GM04504 (cell line): Measurements from ENCODE around the gene THSD7B.

Source experiments
- DNase-seq: peaks from one replicate; pipeline ENCODE4 v3.0.0-alpha.2; 2012; ENCODE audit warnings: low read depth

The THSD7B gene

DNA sequence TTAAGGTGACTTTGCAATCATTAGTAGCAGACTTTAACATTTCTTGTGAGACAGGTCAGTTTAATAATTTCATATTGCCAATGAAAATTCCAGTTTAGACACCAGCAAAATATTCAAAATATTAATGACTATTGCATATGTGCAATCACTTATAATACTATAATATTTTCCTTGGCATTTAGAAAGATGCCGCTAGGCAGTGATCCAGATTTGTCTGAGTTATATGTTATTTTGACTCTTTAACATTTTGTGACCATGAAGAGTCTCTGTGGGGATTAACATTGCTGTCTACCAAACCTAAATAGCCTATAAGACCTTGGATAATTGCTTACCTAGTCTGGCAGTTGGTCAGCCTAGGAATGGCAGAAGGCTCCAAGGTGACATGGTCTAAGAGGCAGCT is 389.6 kb downstream of the THSD7B start:
- DNase-seq: no peak

DNA sequence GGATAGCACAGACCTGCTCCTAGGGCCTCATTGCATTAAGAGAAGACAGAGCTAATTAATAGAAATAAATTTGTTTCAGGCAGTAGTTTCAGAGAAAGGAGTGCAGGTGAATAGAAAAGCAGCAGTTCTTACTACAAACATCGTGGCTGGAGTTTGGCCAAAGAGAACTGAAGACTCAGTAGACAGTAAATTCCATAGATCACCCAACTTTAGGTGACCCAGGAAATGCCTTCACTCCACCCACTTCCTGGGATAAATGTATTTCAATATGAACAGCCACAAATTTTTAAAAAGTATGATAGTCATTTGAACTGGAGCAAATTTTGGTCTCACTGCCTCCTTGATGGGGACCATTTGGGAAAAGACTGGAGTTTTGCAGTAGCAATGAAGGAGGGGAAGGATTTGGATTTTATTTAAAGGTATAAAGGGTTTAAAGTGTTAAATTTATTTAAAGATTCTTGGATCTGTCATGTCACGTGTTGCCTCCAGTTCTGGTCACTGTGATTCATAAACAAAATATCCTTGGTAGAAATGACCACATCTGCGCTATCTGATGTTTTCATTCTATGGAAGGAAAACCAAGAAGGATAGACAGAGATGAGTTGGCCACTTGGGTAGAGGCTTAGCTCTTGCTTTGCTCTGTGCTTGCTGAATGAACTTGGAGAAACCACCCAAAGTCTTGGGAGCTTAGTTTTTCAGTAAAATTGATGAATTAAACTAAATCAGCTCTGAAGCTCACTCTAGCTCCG is 390.2 kb downstream of the THSD7B start:
- no peak for DNase-seq

DNA sequence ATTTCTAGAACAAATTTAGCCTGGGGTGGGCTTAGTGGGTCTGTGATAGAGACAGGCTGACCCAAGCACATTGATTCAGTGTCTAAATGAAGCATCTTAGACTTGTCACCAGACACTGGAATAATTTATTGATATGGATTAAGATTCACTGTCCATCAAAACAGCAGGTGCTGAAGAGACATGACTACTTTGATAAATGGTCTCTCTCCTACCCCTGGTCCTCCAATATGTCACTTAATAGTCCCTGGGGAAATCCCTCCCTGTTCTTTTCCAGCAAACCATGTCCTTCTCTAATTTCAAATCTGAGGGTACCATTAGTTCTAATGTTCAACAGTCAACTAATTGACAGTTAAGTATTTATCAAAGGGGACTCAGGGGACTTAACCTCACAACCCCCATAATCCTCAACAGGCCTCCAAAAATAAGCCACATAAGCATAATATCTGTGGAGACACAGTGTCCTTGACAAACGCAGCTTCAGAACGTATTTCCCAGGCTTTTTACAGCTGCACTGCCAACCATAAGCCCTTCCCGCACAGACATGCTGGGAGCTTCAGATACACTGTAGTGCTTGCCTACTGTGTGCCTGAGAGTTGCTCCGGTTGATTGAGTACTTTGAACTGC is 391.0 kb downstream of the THSD7B start:
- no peak for DNase-seq

DNA sequence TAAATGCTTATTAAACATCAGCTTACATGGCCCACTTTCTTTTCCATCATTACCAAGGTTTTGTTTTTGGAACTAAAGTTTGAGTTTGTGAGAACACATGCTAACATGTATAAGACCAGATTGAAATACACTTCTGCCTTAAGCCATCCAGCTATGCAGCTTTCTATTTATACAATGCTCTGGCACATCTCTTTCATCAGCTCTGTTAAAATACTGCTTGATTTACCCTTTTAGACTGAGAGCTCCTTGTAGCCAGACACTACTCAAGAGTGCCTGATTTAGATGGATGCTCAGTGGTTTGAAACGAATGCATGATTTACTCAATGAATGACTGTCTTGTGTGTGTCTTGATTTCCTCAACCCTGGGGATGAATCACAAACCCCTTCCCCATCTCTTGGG is 392.5 kb downstream of the THSD7B start:
- no peak for DNase-seq

DNA sequence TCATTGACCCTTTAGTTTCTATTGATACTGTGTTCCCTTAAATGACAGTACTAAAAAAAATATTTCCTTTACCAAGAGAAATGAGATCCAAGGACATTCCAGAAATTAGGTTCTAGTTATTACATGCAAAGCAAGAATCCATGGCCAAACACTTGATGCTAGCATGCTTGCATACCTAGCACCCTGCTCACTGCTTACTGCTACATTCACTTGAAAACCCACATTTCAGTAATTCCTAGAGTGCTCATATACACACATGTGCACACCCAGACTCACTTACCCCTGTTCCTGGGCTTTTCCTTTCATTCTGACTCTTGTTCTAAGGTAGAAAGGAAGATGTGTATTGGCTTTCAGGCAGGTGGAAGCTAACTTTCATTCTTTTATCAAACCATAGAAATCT is 395.9 kb downstream of the THSD7B start:
- DNase-seq: no peak

DNA sequence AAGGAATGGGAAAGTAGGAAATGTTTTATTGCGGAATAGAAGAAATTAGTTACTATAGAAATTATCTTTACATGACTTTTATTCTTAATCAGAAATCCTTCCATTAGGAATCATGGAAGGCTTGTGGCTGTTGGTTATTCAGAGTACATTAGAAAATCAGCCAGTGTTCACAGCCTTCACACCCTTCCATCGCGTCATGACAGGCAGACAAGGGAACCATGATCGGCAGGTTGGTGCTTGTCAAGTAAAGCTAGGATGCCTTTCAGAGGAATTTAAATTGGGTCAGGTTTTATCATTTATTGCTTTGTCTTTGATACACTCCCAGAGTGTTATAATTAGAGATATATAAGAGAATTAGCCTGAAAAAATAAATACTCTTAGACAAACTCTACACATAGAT is 400.6 kb downstream of the THSD7B start:
- no peak for DNase-seq

DNA sequence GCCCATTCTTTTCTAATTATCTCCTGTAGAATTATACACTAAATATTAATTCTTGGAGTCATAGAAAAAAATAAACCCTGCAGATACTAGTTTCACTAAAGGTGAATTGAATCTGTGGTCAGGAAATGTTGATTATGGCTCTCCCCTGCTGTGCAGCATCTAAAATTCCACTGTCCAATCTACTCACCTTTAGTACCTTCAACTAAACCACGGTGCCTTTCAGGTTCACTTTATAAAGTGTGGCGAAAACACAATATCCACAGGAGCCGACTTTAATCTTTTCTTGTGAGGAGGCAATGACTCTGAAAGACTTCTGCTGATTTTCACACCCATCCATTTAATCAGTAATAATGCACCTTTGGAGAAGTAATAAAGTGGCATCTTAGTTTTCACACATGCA is 402.3 kb downstream of the THSD7B start:
- no peak for DNase-seq

DNA sequence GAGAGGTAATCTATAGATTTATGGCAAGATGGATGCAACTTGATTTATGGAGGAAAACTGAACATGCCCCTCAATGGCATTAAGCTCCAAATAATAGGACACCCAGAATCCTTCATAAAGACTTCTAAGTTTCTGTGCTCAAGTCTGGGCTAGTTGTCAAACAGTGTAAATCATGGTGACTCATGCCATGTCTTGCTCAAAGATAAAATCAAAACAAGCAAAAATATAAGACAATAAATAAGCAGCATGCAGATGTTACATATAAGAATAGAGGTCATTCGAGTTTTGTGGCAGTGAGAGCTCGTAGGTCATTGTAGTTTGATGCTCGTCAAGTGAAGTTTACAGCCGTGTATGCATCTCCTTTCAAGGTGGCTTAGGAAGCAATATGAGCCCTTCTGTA is 403.2 kb downstream of the THSD7B start:
- no peak for DNase-seq

DNA sequence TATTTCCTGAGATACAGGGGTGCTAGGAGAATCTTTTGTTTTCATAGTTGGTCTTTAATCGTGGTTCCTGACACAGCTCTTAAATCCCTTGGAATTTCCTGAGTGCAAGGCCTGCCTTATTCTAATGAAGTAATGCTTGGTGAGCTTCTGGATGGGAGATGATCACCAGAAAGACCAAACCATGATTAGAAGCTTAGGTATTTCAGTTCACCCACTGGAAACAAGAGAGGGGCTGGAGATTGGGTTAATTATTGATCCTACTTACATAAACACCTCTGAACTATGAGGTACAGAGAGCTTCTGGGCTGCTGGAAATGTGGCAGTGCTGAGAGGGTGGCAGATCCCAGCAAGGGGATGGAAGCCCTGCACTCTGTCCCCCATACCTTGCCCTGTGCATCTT is 406.8 kb downstream of the THSD7B start:
- DNase-seq: no peak

DNA sequence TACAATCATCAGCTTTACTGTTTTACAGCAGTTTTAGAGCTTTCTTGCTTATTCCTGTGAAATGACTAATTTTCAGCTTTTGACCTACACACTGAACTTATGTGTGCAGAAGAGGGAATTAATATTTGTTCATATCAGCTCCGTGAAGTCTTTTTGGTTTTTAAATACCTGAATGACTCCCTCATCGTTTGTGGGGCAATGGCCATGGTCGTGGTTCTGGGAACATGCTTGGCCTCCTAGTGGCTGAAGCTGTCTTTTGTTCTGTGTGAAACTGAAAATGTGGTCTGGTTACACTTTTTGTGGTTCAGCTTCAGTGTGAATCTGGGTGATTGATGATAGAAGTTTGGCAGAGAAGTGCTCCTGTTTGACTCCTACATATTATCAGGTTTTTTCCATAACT is 408.1 kb downstream of the THSD7B start:
- no peak for DNase-seq

DNA sequence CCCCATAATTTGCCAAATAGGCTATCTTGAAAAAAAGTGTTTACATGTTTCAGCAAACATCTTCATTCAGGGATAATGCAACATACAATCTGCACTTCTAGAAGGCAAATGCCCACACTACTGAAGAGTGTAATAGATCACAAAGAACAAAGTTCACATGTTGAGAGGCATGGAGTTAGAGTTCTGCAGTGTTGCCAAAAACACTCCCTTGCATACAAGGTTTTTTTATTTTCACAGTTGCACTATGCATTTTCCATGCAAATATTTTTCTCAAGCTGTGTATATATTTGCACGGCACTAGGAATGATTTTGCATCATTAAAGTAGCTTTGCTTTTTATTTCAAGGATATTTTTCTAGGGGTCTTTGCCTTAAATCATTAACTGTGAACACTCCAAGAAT is 409.9 kb downstream of the THSD7B start:
- DNase-seq: no peak

DNA sequence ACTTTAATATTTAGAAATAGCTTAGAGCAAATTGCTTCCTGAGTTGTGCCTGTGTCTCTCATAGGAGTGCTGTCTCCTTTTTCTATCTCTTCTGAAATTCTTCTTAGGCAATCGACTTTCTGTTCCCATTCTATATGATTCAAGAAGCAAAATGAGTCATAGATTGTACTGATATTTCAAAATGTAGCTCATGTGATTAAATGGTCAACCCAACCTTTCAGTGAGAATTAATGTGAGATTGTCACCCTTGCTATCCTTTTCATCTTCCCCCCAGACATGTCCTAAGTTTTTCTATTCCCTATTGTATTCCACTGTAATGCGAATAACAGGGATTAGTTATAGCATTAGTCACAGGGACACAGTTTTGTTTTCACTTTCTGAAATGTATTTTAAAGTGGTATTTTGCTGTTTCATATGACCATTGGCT is 413.6 kb downstream of the THSD7B start:
- no peak for DNase-seq

DNA sequence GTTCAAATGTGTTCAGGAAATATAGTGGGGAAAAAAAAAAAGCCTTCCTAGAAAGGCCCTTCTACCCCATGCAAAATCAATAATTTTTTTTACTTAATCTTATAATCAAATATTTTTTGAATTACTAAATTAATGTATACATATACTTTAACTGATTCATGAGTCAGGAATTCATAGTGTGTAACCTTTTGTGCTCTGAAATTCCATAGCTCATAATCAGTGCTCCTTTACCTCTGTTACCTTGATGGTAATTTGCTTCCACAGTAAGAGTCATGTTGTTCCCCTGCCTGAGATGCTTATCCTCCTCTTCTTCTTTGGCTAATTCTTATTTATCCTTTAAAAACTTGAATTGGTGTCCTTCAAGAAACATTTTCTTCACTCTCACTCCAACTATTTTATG is 414.2 kb downstream of the THSD7B start:
- DNase-seq: no peak

DNA sequence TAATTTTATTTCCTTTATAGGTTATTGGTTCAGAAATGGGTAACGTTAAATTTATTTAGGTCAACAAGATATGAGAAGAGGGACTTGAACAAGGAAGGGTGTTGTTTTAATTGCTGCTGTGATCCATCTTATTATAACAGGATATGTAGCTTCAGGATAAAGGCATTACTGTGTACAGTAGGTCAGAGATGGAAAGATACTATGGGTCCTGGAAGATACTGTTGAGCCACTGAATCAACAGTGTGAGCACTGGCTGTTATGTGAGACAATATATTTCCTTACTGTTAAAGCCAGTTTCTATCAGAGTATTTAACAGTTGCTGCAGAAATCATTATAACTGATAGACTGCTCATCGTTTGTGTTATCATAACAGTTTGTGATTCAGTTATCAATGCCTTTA is 414.7 kb downstream of the THSD7B start:
- no peak for DNase-seq

DNA sequence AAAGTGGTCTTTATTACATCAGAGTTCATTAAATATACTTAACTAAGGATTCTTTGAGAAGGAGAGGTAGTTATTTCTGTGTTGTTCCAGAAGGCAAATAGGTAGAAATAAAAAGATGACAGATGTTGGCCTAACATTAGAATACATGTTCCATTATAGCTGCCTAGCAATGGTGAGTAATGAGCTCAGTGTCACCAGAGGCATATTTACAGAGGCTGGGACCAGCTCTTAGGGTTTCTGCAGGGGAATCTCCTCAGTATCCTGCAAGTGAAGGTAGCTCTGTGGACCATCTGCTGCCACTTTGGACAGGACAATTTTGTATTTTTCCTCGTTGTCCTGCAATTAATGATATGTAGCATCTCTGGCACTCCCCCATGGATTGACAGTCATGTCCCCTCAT is 416.0 kb downstream of the THSD7B start:
- DNase-seq: no peak

DNA sequence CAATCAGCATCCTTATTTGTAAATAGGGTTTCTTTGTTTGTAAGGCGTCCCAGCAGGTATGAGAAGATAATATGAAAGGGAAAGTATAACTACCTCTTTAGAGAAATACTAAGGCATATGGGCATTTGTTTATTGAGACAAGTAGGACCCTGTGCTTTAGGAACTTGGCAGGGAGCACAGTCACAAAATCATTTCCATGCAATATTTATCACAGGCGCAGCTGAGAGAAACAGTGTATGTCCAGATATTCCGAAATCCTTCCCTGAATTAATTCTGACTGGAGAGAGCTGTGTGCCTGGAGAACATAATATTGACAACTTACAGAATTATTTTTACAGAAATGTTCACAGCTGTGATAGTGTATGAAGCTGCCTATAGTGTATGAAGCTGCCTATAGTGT is 416.7 kb downstream of the THSD7B start:
- no peak for DNase-seq

DNA sequence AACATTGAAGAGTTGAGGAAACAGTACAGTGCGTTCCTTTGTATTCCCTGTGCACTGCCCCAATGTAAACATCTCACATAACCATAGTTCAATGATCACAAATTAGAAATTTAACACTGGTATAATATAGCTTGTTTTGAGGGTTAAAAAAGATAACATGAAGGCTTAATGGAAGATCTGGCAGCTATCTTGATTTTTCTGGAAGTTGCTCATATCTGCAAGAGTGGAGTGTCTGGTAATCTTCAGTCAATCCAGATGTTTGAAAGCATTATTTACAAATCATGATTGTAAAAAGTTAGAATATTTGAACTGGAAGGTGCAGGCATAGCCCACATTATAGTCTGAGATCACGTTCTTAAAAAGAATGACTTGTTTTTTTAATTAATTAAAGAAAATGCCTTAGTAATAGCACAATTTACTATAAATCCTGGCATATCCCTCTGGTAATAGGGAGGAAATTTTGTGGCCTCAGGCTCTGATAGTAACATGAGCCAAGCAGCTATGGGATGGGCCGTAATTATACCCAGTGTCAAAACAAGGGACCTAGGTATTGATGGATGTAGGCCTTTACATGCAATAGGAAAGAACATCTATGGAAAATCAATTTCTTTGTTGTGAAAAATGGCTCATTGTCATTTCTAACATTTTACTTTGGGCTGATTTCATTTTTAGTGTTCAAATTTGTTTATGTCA is 418.0 kb downstream of the THSD7B start:
- no peak for DNase-seq

DNA sequence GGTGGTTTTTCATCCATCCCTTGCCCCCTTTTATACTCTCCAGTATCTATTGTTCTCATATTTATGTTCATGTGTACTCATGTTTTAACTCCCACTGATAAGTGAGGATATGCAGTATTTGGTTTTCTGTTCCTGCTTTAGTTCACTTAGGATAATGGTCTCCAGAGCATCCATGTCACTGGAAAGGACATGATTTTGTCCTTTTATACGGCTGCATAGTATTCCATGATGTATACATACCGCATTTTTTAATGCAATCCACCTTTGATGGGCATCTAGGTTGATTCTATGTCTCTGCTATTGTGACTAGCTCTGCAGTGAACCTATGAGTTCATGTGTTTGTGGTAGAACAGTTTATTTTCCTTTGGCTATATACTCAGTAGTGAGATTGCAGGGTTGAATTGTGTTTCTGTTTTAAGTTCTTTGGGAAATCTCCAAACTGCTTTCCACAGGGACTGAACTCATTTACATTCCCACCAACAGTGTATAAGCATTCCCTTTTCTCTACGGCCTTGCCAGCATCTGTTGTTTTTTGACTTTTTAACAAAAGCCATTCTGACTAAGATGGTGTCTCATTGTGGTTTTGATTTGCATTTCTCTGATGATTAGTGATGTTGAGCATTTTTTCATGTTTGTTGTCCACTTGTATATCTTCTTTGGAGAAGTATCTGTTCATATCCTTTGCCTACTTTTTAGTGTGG is 420.2 kb downstream of the THSD7B start:
- no peak for DNase-seq

DNA sequence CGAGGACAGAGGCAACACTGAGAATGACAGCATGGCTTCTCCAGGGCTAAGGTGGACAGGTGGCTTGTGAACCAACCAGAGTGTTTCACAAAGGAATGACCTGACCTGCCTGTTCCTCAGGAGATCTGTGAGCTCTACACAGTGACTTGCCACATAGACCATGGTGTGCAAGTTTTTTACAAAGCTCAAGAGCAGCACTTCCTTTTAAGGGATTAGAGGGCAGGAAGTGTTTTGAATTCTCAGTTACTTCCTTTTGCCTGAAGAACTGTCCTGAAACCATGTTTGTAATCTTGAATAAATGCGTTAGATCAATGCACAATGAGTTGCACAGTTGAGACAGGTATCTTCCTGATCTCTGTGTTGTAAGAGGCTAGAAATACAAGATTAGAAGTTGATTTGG is 421.9 kb downstream of the THSD7B start:
- no peak for DNase-seq

DNA sequence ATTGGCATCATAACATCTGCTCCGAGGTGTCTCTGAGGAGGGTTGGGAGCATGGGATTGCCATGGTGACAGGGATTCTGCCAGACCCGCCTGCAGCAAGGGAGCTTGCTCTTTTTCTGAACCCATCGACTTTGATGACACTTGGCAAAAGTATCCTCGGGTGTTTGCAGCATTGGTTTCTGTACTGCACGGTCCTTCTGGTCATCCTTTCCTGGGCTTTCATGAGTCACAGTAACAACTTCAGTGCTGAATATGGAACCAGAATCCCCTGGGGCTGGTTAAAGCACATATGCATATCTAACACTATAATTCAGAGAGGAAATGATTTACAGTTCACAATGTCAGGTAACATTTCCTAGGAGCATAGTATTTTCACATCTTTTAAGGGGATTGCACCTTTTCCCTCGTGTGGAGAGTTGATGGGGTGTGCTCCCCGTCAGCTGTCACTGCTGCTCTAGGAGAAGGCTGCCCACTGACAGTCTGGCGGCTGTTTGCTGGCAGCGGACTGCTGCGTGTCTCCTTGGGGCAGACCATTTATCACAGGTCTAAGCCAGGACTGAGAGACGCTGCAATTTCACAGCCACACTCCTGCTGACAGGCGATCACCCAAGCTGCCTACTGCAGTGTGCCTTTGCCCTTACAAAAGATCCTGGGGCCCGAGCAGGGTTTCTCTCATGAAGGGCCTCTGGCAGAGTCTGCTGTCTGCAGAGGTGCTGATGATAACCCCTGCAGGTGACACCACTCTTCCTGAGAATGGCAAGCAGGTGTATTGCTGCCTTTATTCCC is 425.3 kb downstream of the THSD7B start:
- no peak for DNase-seq

DNA sequence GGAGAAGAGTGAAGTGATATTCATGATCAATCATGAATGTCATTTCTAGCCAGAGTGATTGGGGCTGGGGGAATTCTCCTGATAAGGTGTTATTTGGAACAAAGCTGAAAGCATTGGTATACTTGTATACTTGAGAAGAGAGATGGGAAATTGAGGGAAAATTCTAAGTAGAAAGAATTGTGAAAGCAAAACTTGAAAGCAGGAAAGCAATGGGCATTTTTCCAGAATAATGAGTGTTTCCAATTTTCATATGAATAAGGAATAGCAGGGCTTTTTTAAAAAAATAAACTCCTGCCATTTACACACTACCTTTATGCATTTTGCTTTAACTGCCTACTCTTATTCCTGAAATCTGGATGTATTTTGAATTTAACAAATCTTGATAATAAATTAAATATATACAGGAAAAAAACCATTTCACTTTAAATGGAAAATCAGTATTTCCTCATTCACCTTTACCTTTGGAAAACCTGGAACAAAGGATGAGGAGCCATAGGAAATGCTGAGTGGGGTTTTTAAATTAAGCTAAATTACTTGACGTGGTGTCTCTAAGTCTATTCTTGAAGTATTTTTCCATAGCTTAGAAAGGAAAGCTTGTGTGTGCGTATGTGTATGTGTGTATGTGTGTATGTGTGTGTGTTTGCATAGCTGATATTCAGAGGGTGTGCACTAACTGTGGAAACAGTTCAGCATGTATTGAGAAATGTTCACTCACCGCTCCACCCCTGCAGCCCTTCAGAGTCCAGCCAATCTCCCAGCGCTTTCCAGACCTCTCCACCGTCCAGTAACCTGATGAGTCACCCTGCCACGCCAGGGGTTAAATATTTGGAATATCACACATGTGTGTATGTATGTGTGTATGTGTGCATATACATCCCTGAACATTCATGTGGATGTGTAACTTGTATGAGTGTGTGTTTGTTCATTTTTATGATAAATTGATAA is 427.3 kb downstream of the THSD7B start:
- no peak for DNase-seq
